ENCODE data around the gene ETS1. TPM values are rescaled to one million over a fixed set of nuclear protein-coding genes. Genes with fewer than 3 reads are reported as not detected.

Gene ETS1
- total RNA-seq, 2 donors from 2014 or later: 15.2 to 30.0 TPM

DNA sequence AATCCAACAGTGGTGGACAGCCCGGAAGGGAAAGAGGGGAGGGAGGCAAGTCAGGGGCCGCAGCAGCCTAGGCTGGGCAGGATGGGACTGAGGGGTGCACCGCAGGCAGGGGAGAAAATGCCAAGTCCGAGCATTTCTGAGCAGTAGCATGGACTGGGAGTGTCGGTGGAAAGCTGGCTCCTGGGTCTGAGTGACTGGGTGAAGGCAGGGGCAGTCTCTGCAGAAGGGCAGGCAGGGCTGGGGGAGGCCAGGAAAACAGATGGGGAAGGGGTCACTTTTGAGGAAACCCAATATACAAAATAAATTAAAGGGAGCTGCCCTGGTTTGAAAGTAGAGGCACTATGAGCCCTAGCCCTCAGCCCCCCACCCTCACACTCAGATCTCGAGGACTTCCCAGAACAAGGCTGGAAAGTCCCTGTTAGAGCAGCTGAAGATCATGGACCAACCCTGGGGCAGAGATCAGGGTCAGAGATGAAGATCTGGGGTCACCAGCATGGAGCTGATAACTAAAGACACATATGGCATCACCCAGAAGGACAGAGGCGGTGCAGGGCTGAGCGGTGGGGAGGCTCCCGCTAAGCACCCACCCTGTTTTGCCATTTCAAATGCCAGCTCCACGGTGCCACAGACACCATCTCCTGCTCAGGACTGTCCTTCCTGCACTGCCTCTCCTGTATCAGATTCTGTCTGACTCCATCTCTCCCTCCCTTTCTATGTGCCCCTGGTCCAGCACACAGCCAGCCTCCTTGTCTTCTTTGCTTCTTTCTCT, 32.4 kb upstream of the ETS1 start:
- DNase-seq (ENCODE audit: low spot score): no peak
- Histone ChIP-seq H3K27ac (no peak overlapping the region), H3K4me1 (replicated peaks) (no peaks in the 10 kb centered on the region), H3K27me3 (replicated peaks; ENCODE audit: insufficient read depth) (no peaks in the 10 kb centered on the region), H3K9me3 (no peaks in the 10 kb centered on the region), H3K36me3 (no peaks in the 10 kb centered on the region), H3K4me3 (no peak overlapping the region)
- no peak for TF ChIP-seq POLR2A (IDR thresholded peaks at IDR 0.05)
- TF ChIP-seq POLR2AphosphoS5 (IDR thresholded peaks at IDR 0.05): no peak
- TF ChIP-seq, protein P1, sequence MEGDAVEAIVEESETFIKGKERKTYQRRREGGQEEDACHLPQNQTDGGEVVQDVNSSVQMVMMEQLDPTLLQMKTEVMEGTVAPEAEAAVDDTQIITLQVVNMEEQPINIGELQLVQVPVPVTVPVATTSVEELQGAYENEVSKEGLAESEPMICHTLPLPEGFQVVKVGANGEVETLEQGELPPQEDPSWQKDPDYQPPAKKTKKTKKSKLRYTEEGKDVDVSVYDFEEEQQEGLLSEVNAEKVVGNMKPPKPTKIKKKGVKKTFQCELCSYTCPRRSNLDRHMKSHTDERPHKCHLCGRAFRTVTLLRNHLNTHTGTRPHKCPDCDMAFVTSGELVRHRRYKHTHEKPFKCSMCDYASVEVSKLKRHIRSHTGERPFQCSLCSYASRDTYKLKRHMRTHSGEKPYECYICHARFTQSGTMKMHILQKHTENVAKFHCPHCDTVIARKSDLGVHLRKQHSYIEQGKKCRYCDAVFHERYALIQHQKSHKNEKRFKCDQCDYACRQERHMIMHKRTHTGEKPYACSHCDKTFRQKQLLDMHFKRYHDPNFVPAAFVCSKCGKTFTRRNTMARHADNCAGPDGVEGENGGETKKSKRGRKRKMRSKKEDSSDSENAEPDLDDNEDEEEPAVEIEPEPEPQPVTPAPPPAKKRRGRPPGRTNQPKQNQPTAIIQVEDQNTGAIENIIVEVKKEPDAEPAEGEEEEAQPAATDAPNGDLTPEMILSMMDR (IDR thresholded peaks at IDR 0.05): no peak
- intact Hi-C loops (cut with DNase I): no loop called here
- WGBS: 85% methylated on average over 10 of the region's 10 CpGs

DNA sequence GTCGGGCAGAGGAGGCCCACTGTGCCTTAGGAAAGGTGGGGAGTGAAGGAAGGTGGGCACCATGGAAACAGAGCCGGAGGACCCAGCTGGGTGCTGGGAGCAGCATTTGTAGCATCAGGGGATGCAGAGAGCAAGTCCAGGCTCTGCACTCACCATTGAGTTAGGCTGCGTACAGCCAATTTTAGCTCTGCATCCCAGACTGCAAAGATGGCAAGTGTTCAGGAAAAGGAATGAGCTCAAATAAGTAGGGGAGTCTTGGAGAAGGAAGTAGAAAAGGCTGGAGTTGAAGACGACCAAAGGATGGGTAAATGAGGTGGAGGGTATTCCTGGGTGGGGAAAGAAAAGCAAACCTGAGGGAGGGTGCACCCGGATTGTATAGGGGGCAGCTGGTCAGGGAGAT, 31.6 kb upstream of the ETS1 start:
- intact Hi-C loops (cut with DNase I): no loop called here
- no peak for DNase-seq (ENCODE audit: low spot score)
- Histone ChIP-seq H3K36me3 (no peaks in the 10 kb centered on the region), H3K4me1 (replicated peaks) (no peaks in the 10 kb centered on the region), H3K27ac (no peak overlapping the region), H3K4me3 (no peak overlapping the region), H3K27me3 (replicated peaks; ENCODE audit: insufficient read depth) (no peaks in the 10 kb centered on the region), H3K9me3 (no peaks in the 10 kb centered on the region)
- WGBS: 94% methylated on average over 5 of the region's 5 CpGs
- TF ChIP-seq POLR2A (IDR thresholded peaks at IDR 0.05) (no peak), POLR2AphosphoS5 (IDR thresholded peaks at IDR 0.05) (no peak)
- TF ChIP-seq, protein P1 (IDR thresholded peaks at IDR 0.05): no peak

DNA sequence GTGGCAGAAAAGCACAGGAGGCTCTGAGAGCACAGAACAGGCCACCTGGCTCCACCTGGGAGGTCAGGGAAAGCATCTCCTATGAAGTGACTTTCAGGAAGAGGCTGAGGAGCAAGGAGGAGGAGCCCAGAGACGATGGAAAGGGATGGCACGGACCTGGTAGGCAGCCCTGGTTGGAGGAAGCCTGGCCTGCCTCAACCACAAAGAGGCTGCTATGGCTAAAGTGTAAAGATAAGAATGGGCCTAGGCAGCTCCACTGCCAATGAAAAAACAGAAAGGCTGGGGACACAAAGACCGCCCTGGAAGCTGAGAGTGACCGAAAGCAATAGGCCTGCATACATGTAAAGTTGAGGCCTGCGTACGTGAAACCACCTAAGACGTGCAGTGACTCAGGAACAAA, 31.2 kb upstream of the ETS1 start:
- 96% methylated on average over 7 of the region's 7 CpGs for WGBS
- H3K4me1 ChIP-seq (replicated peaks): no peaks in the 10 kb centered on the region
- H3K27ac ChIP-seq: no peak overlapping the region
- H3K9me3 ChIP-seq: no peaks in the 10 kb centered on the region
- H3K4me3 ChIP-seq: no peak overlapping the region
- intact Hi-C loops (cut with DNase I): no loop called here
- TF ChIP-seq, protein P1 (IDR thresholded peaks at IDR 0.05): no peak
- TF ChIP-seq POLR2AphosphoS5 (IDR thresholded peaks at IDR 0.05) (no peak), POLR2A (IDR thresholded peaks at IDR 0.05) (no peak)
- no peak for DNase-seq (ENCODE audit: low spot score)
- no peaks in the 10 kb centered on the region for H3K27me3 ChIP-seq (replicated peaks; ENCODE audit: insufficient read depth)
- H3K36me3 ChIP-seq: no peaks in the 10 kb centered on the region

DNA sequence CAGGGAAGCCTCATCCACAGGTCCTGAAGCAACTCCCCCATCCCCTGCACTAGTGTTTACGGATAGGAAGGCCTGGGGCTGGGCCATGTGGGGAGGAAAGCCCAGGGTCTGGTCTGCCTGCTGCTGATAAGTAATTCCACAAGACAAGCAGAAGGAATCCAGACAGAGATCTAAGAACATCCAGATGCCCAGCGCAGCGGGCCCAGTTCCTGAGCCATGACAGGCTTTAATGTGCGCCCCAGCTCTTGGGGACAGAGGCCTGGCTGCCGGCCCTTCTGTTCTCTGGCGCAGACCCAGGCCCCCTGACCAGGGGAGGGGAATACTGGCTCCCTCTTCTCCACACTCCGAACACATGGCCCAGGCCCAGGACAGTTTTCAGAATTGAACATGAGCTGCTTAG, 28.8 kb upstream of the ETS1 start:
- 54% methylated on average over 7 of the region's 7 CpGs for WGBS
- Histone ChIP-seq H3K27ac (no peak overlapping the region), H3K9me3 (no peaks in the 10 kb centered on the region), H3K4me3 (no peak overlapping the region), H3K27me3 (replicated peaks; ENCODE audit: insufficient read depth) (no peaks in the 10 kb centered on the region), H3K4me1 (replicated peaks) (no peaks in the 10 kb centered on the region), H3K36me3 (no peaks in the 10 kb centered on the region)
- intact Hi-C loops (cut with DNase I): no loop called here
- DNase-seq (ENCODE audit: low spot score): no peak
- TF ChIP-seq, protein P1 (IDR thresholded peaks at IDR 0.05): no peak
- TF ChIP-seq POLR2A (IDR thresholded peaks at IDR 0.05): no peak
- no peak for TF ChIP-seq POLR2AphosphoS5 (IDR thresholded peaks at IDR 0.05)

DNA sequence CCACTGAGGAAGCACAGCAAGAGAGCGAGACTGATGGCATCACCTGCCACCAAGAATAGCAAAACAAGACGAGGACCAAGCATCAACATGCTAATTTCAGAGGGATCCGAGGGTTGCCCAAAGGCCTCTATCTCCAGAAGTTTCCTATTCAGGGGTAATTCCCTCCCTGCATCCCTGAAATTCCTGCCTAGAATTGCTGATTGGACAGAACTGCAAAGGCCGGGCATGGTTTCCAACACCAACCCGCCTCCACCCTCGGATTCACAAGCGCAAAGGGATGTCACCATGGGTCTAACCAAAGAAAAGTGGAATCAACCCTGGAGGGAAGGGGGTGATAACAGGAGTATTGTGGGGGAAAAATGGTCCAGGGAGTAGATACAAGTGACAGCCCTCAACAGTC, 28.3 kb upstream of the ETS1 start:
- TF ChIP-seq, protein P1 (IDR thresholded peaks at IDR 0.05): no peak
- TF ChIP-seq POLR2AphosphoS5 (IDR thresholded peaks at IDR 0.05) (no peak), POLR2A (IDR thresholded peaks at IDR 0.05) (no peak)
- WGBS: 93% methylated on average over 7 of the region's 7 CpGs

More for the DNA sequence above, 28.3 kb upstream of the ETS1 start:
- H3K9me3 ChIP-seq: no peaks in the 10 kb centered on the region
- DNase-seq (ENCODE audit: low spot score): no peak
- no peak overlapping the region for H3K4me3 ChIP-seq
- no peaks in the 10 kb centered on the region for H3K27me3 ChIP-seq (replicated peaks; ENCODE audit: insufficient read depth)
- intact Hi-C loops (cut with DNase I): no loop called here
- H3K4me1 ChIP-seq (replicated peaks): no peaks in the 10 kb centered on the region
- no peak overlapping the region for H3K27ac ChIP-seq
- H3K36me3 ChIP-seq: no peaks in the 10 kb centered on the region

All from prostate gland (tissue), 2 donors.